Measurements from ENCODE around the gene ANGPTL5. TPM values are rescaled to one million over a fixed set of nuclear protein-coding genes. Genes with fewer than 3 reads are reported as not detected.
"Not testable (repeated sequence)": the region's sequence is repeated elsewhere in the genome, so short reads cannot be mapped to it uniquely, and the experiment has no call there.

Gene ANGPTL5
- total RNA-seq, 4 donors from 2014 or later, result 1.1 TPM; not detected in 3

DNA sequence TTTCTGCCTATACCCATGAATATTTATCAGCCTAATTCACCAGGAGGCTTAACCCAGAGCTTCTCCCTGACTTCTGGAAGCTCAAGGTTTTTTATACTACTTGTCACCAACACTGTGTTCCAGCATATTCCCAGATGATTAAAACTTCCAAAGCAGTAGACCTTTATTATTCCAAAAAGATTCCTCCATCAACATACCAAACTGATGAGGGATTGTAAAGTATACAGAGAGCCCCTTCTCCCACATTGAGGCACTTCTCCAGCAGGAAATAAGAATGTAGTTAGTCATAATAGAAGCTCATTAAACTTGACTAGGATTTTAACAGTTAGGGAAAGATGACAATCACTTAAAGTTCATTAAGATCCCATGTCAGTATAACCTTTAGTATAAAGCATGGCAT is 53.0 kb downstream of the ANGPTL5 start:
- intact Hi-C loops (cut with DNase I; ENCODE audit: low total_unique reads), result no loop called here
- Histone ChIP-seq H3K4me1 (no peaks in the 10 kb centered on the region), H3K9me3 (no peaks in the 10 kb centered on the region), H3K27ac (no peak overlapping the region), H3K27me3 (no peaks in the 10 kb centered on the region), H3K36me3 (no peaks in the 10 kb centered on the region), H3K4me3 (no peak overlapping the region)
- no peak for DNase-seq
- ATAC-seq, result no peak
- TF ChIP-seq POLR2A (IDR thresholded peaks at IDR 0.05), result no peak
- TF ChIP-seq, protein P1, sequence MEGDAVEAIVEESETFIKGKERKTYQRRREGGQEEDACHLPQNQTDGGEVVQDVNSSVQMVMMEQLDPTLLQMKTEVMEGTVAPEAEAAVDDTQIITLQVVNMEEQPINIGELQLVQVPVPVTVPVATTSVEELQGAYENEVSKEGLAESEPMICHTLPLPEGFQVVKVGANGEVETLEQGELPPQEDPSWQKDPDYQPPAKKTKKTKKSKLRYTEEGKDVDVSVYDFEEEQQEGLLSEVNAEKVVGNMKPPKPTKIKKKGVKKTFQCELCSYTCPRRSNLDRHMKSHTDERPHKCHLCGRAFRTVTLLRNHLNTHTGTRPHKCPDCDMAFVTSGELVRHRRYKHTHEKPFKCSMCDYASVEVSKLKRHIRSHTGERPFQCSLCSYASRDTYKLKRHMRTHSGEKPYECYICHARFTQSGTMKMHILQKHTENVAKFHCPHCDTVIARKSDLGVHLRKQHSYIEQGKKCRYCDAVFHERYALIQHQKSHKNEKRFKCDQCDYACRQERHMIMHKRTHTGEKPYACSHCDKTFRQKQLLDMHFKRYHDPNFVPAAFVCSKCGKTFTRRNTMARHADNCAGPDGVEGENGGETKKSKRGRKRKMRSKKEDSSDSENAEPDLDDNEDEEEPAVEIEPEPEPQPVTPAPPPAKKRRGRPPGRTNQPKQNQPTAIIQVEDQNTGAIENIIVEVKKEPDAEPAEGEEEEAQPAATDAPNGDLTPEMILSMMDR (IDR thresholded peaks at IDR 0.05 in 4 of 5, conservative IDR thresholded peaks at IDR 0.05 in 1 of 5), result no peak
- in situ Hi-C loops (cut with MboI; ENCODE audit: low sequenced_read_pairs in 4 of 4), result loop anchor here (10.0 to 25.0 kb wide), 3 partner anchors 141 to 399 kb away; no protein-coding TSS in a partner anchor

DNA sequence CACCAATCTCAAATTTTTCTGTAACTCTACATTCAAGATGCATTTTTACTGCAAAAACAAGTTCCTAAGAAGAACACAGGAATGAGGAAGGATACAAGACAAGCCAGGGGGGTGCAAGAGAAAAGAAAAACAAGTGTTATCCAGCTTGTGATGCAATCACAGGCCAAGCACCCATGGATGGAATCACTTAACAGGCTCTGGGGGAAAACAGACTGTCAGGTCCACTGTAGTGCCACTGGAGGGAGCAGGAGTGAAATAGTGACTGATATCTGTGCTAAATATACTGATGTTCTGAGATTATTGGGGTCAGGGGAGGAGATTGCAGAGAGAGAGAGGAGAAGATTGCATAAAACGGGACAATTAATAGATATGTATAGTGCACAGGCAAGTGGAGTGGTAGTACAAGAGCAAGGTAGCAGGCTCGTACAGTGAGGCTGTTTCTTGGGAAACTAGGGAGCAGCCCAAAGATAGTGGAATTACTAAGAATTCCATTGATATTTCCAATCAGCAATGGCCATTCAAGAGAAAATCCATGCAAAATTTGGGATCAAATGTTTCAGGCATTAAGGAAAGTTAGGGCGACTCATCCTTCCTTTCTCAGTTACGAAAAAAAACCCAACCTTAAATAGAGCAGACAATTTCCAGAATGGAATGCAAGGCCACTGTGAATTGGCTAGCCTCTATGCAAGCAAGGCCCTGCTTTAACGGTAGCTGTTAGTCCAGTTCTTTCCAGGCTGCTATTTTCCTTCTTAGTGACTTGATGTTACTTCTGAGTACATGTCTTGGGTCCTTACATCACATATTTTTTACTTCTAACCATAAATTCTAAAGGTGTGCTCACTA is 53.7 kb downstream of the ANGPTL5 start:
- Histone ChIP-seq H3K4me1 (no peaks in the 10 kb centered on the region), H3K4me3 (no peak overlapping the region), H3K27me3 (no peaks in the 10 kb centered on the region), H3K9me3 (no peaks in the 10 kb centered on the region), H3K36me3 (no peaks in the 10 kb centered on the region), H3K27ac (no peak overlapping the region)
- in situ Hi-C loops (cut with MboI; ENCODE audit: low sequenced_read_pairs in 4 of 4), result loop anchor here (10.0 to 25.0 kb wide), 3 partner anchors 142 to 400 kb away; no protein-coding TSS in a partner anchor
- ATAC-seq (no peak), DNase-seq (no peak)
- intact Hi-C loops (cut with DNase I; ENCODE audit: low total_unique reads), result no loop called here
- no peak for TF ChIP-seq POLR2A (IDR thresholded peaks at IDR 0.05)
- TF ChIP-seq, protein P1 (IDR thresholded peaks at IDR 0.05 in 4 of 5, conservative IDR thresholded peaks at IDR 0.05 in 1 of 5), result no peak

DNA sequence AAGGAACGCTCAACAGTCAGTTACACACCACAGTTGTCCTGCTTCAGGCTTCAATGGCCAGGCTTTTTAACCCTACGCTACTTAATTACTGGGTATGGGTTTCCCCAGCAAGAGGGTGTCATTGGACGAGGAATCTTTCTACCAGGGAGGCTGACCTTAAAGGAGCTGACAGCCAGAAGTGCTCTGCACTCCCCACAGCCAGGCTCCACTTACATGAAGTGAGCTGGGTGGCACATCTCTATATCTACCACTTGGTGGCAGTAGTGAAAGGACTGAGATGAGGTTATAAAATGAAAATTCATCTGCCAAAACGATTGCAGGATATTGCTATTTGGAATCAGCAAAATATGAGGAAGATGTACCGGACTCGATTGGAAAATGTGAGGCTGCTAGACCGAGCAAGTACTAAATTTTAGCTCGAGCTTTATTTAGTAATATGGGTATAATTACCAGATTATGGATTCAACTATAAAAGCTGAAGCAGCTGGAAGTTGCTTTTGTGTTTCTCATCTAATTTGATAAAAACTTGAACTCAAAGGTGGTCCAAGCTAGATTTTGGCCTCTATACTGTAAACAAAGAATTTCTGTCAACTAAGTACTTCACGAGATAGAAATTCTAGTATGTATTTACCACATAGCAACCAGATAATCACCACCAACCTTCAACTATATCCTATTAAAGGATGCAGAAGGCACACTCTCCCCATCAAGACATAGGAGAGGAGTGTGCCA is 55.5 kb downstream of the ANGPTL5 start:
- TF ChIP-seq POLR2A (IDR thresholded peaks at IDR 0.05), result no peak
- TF ChIP-seq, protein P1 (IDR thresholded peaks at IDR 0.05 in 4 of 5, conservative IDR thresholded peaks at IDR 0.05 in 1 of 5), result peak; percentile 36 to 73 (median 45)
- H3K27me3 ChIP-seq, result no peaks in the 10 kb centered on the region
- no peaks in the 10 kb centered on the region for H3K36me3 ChIP-seq
- intact Hi-C loops (cut with DNase I; ENCODE audit: low total_unique reads) (loop anchor here (1.0 kb wide), 1 partner anchor 146 kb away; no protein-coding TSS in a partner anchor), in situ Hi-C loops (cut with MboI; ENCODE audit: low sequenced_read_pairs in 4 of 4) (loop anchor here (10.0 to 25.0 kb wide), 3 partner anchors 144 to 401 kb away; no protein-coding TSS in a partner anchor)
- DNase-seq, result peak in 1 of 2 donors; percentile 18
- no peak overlapping the region for H3K27ac ChIP-seq
- H3K4me3 ChIP-seq, result no peak overlapping the region
- ATAC-seq, result peak in 1 of 2 donors; percentile 80
- no peaks in the 10 kb centered on the region for H3K9me3 ChIP-seq
- H3K4me1 ChIP-seq, result no peaks in the 10 kb centered on the region

DNA sequence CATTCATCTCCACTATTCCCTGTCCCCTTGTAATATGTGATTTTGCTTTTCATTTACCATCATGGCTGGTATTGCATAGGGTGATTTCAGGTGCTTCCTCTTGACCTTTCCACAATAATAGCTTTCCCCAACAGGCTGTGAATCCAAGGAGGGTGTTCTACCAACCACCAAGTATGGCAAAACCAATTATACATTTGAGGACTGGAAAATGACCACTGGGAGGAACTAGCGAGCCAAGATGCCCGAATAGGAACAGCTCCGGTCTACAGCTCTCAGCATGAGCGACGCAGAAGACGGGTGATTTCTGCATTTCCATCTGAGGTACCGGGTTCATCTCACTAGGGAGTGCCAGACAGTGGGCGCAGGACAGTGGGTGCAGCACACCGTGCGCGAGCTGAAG is 64.1 kb downstream of the ANGPTL5 start:
- H3K4me1 ChIP-seq; DNase-seq; intact Hi-C loops (cut with DNase I; ENCODE audit: low total_unique reads); ATAC-seq; H3K4me3 ChIP-seq; H3K9me3 ChIP-seq; H3K36me3 ChIP-seq; H3K27me3 ChIP-seq; H3K27ac ChIP-seq: not testable (repeated sequence)
- in situ Hi-C loops (cut with MboI; ENCODE audit: low sequenced_read_pairs in 4 of 4), result loop anchor here in 2 of 4 donors (25.0 kb wide), 2 partner anchors 160 to 410 kb away; no protein-coding TSS in a partner anchor

DNA sequence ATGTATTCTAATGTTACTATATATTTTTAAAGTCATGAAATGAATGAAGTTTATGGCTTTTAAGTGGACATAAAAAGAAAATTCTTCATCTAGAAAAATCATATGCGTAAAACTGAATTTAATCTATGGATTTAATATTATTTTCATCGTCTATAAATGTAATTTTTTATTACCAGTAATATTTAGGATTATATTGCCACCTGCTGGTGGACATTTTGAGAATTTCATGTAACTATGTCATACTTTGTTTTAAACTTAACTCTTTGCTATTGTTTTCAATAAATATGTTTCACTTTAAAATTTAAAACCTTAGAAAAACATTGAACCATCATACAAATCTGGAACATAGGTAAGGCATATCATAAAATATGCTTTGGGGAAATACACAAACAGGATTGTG is 68.1 kb downstream of the ANGPTL5 start:
- H3K4me3 ChIP-seq, result no peak overlapping the region
- H3K36me3 ChIP-seq, result no peaks in the 10 kb centered on the region
- intact Hi-C loops (cut with DNase I; ENCODE audit: low total_unique reads) (no loop called here), in situ Hi-C loops (cut with MboI; ENCODE audit: low sequenced_read_pairs in 4 of 4) (loop anchor here in 2 of 4 donors (25.0 kb wide), 1 partner anchor 386 kb away; no protein-coding TSS in a partner anchor)
- no peaks in the 10 kb centered on the region for H3K27me3 ChIP-seq
- TF ChIP-seq, protein P1 (IDR thresholded peaks at IDR 0.05 in 4 of 5, conservative IDR thresholded peaks at IDR 0.05 in 1 of 5), result peak in 2 of 5 experiments; percentile 31 to 42
- TF ChIP-seq POLR2A (IDR thresholded peaks at IDR 0.05), result no peak
- DNase-seq, result no peak
- H3K27ac ChIP-seq, result no peak overlapping the region
- H3K4me1 ChIP-seq, result no peaks in the 10 kb centered on the region
- no peaks in the 10 kb centered on the region for H3K9me3 ChIP-seq
- ATAC-seq, result no peak
